Renal pelvis (tissue), 4 donors: ENCODE measurements around the gene HMGCS2. TPM values are rescaled to one million over a fixed set of nuclear protein-coding genes. Genes with fewer than 3 reads are reported as not detected.
"Not testable (repeated sequence)": the region's sequence is repeated elsewhere in the genome, so short reads cannot be mapped to it uniquely, and the experiment has no call there.

Experiments used
- DNase-seq: peaks from one replicate; pipeline ENCODE4 v3.0.0-alpha.2; 2013
- polyA plus RNA-seq, 3 donors: library from polyadenylated mRNA; unstranded; fragments of 120-200 nt; gene quantifications; one replicate each; pipeline ENCODE4 v1.2.1, GENCODE V29; 2013; ENCODE audit not compliant: insufficient read length in 3 of 3

HMGCS2 gene
- polyA plus RNA-seq, 3 donors: 85.1 to 117 (median 94.1) TPM

- no peak for DNase-seq
These were observed 35.0 kb downstream of the HMGCS2 start for GRCh38 chr1:119733754-119734153.

- no peak for DNase-seq
These were observed 36.1 kb downstream of the HMGCS2 start for GRCh38 chr1:119732465-119733168.

GRCh38 chr1:119731741-119732430 lies 36.8 kb downstream of the HMGCS2 start:
- DNase-seq: no peak

GRCh38 chr1:119731060-119731459 lies 37.6 kb downstream of the HMGCS2 start:
- no peak for DNase-seq

- no peak for DNase-seq
These were observed 39.7 kb downstream of the HMGCS2 start for GRCh38 chr1:119729044-119729443.

GRCh38 chr1:119727991-119728390 lies 40.7 kb downstream of the HMGCS2 start:
- DNase-seq: no peak

DNA sequence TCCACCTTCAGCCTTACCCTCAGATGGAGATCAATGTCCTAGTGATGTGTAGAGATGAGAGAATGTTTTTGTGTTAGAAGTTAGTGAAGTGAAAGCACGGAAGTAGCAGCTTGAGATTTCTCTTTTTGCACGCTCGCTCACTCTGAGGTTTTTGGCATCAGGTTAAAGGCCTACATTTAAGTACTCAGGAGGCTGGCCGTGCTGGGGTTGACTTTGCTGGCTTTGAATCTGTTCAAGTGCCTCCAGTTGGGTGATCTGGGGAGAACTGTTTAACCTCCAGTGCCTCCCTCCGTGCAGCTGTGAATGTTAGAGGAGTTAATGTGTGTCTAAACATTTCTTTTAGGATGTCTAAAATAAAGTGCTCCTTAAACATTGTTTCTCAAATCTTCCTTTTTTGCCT lies 43.1 kb downstream of the HMGCS2 start:
- no peak for DNase-seq

GRCh38 chr1:119724611-119725218 lies 44.0 kb downstream of the HMGCS2 start:
- no peak for DNase-seq

- no peak for DNase-seq
These were observed 46.8 kb downstream of the HMGCS2 start for GRCh38 chr1:119721896-119722295.

GRCh38 chr1:119720866-119721440 lies 47.8 kb downstream of the HMGCS2 start:
- DNase-seq: no peak

- DNase-seq: no peak
These were observed 49.7 kb downstream of the HMGCS2 start for GRCh38 chr1:119718972-119719371.

GRCh38 chr1:119718409-119718808 lies 50.3 kb downstream of the HMGCS2 start:
- no peak for DNase-seq

- peak; percentile 85 for DNase-seq
These were observed 53.2 kb downstream of the HMGCS2 start for GRCh38 chr1:119715542-119715941.

GRCh38 chr1:119714583-119714982 lies 54.1 kb downstream of the HMGCS2 start:
- no peak for DNase-seq

- no peak for DNase-seq
These were observed 54.8 kb downstream of the HMGCS2 start for GRCh38 chr1:119713749-119714456.

DNA sequence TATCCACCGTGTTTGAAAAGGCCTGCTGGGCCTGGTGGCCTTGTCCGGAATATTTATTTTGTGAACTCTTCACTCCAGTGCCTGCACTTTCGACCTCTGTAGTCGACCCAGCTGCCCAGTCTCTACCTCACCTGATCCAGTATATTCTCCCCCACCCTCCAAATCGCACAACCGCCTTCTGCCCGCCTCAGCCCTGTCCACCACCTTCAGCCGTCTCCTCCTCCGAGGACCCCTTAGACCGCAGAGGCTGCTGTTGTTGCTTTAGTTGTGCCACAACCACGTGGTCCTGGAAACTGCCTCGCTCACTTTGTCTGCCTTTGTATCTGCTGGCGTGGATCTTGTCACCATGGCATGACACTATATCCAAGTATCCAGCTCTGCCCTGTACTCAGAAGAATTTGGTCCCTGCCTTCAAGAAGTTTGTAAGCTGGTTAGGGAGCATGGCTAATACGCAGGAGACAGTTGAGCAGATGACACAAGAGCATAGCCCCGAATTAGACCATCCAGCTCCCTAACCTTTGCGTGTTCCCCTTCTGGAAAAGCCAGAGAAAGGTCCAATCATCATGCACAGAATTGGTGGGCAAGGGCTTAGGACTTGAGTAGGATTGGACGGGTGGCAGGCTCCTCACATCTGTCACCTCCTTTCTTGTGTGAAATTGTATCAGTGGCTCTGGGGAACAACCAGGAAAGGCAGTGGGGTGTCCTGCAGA lies 55.5 kb downstream of the HMGCS2 start:
- DNase-seq: no peak

- DNase-seq: peak; percentile 80
These were observed 56.2 kb downstream of the HMGCS2 start for GRCh38 chr1:119712342-119713038.

GRCh38 chr1:119711804-119712341 lies 56.8 kb downstream of the HMGCS2 start, which contains the start of gene PHGDH:
PHGDH (plus strand) TSS chr1:119711934; CDS start chr1:119712023, 89 bp downstream.
- peak; percentile 82 for DNase-seq

GRCh38 chr1:119711356-119711803 lies 57.3 kb downstream of the HMGCS2 start:
- DNase-seq: not testable (repeated sequence)

DNA sequence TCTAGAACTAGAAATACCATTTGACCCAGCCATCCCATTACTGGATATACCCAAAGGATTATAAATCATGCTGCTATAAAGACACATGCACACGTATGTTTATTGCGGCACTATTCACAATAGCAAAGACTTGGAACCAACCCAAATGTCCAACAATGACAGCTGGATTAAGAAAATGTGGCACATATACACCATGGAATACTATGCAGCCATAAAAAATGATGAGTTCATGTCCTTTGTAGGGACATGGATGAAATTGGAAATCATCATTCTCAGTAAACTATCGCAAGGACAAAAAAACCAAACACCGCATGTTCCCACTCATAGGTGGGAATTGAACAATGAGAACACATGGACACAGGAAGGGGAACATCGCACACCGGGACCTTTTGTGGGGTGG lies 62.1 kb downstream of the HMGCS2 start:
- not testable (repeated sequence) for DNase-seq
